HEK293 (cell line): Measurements from ENCODE around the gene SLC1A3.

Source experiments
- FEZF1 ChIP-seq: fragments of 450-650 bp; formaldehyde crosslinking; IDR thresholded peaks from 2 replicates; pipeline ENCODE4 v1.5.1; 2016; ENCODE audit warnings: missing biosample characterization, missing genetic modification characterization
- GLI2 ChIP-seq: fragments of 450-650 bp; formaldehyde crosslinking; IDR thresholded peaks from 2 replicates; pipeline ENCODE4; 2017; ENCODE audit warnings: missing biosample characterization, missing genetic modification characterization, low read depth, borderline replicate concordance
- GLI4 ChIP-seq: fragments of 450-650 bp; formaldehyde crosslinking; IDR thresholded peaks from 2 replicates; pipeline ENCODE4 v1.5.1; 2016; ENCODE audit warnings: missing biosample characterization, missing genetic modification characterization
- KLF16 ChIP-seq: fragments of 450-650 bp; formaldehyde crosslinking; IDR thresholded peaks from 2 replicates; pipeline ENCODE4 v1.5.1; 2017; ENCODE audit warnings: missing biosample characterization, missing genetic modification characterization
- KLF9 ChIP-seq: fragments of 450-650 bp; formaldehyde crosslinking; IDR thresholded peaks from 2 replicates; pipeline ENCODE4 v1.5.1; 2016; ENCODE audit warnings: missing biosample characterization, missing genetic modification characterization, low read depth
- MYNN ChIP-seq: fragments of 450-650 bp; formaldehyde crosslinking; IDR thresholded peaks from 2 replicates; pipeline ENCODE4 v1.5.1; 2016; ENCODE audit warnings: missing biosample characterization, missing genetic modification characterization, borderline replicate concordance
- MZF1 ChIP-seq: fragments of 450-650 bp; formaldehyde crosslinking; IDR thresholded peaks from 2 replicates; pipeline ENCODE4 v1.5.1; 2017; ENCODE audit warnings: missing biosample characterization, missing genetic modification characterization, borderline replicate concordance
- OVOL3 ChIP-seq: fragments of 450-650 bp; formaldehyde crosslinking; IDR thresholded peaks from 2 replicates; pipeline ENCODE4 v1.5.1; 2016; ENCODE audit warnings: missing biosample characterization, missing genetic modification characterization
- SCRT1 ChIP-seq: fragments of 450-650 bp; formaldehyde crosslinking; IDR thresholded peaks from 2 replicates; pipeline ENCODE4 v1.5.1; 2016; ENCODE audit warnings: missing biosample characterization, missing genetic modification characterization, borderline replicate concordance
- YY1 ChIP-seq: fragments of 450-650 bp; formaldehyde crosslinking; IDR thresholded peaks from 2 replicates; pipeline ENCODE4 v1.5.1; 2018; ENCODE audit warnings: missing biosample characterization, missing genetic modification characterization
- YY2 ChIP-seq: fragments of 450-650 bp; formaldehyde crosslinking; IDR thresholded peaks from 2 replicates; pipeline ENCODE4 v1.5.1; 2016; ENCODE audit warnings: missing biosample characterization, missing genetic modification characterization
- ZBTB8A ChIP-seq: fragments of 450-650 bp; formaldehyde crosslinking; IDR thresholded peaks from 2 replicates; pipeline ENCODE4 v1.5.1; 2016; ENCODE audit warnings: missing biosample characterization, missing genetic modification characterization
- ZEB2 ChIP-seq: fragments of 450-650 bp; formaldehyde crosslinking; IDR thresholded peaks from 2 replicates; pipeline ENCODE4 v1.5.1; 2016; ENCODE audit warnings: missing biosample characterization, missing genetic modification characterization
- ZNF169 ChIP-seq: fragments of 450-650 bp; formaldehyde crosslinking; IDR thresholded peaks from 2 replicates; pipeline ENCODE4 v1.5.1; 2016; ENCODE audit warnings: missing biosample characterization, missing genetic modification characterization
- ZNF184 ChIP-seq: fragments of 450-650 bp; IDR thresholded peaks from 2 replicates; pipeline ENCODE4 v1.5.1; 2018; ENCODE audit warnings: missing biosample characterization, mild to moderate bottlenecking, missing genetic modification characterization
- ZNF324 ChIP-seq: fragments of 450-650 bp; formaldehyde crosslinking; IDR thresholded peaks from 2 replicates; pipeline ENCODE4 v1.5.1; 2016; ENCODE audit warnings: missing biosample characterization, missing genetic modification characterization
- ZNF335 ChIP-seq: fragments of 450-650 bp; formaldehyde crosslinking; conservative IDR thresholded peaks from 2 replicates; pipeline ENCODE4 v1.5.1; 2016; ENCODE audit warnings: missing biosample characterization, missing genetic modification characterization
- ZNF394 ChIP-seq: fragments of 450-650 bp; formaldehyde crosslinking; IDR thresholded peaks from 2 replicates; pipeline ENCODE4 v1.5.1; 2016; ENCODE audit warnings: missing biosample characterization, missing genetic modification characterization, mild to moderate bottlenecking, moderate library complexity, borderline replicate concordance
- ZNF514 ChIP-seq: fragments of 450-650 bp; formaldehyde crosslinking; IDR thresholded peaks from 2 replicates; pipeline ENCODE4 v1.5.1; 2016; ENCODE audit warnings: missing biosample characterization, missing genetic modification characterization
- ZNF558 ChIP-seq: fragments of 450-650 bp; formaldehyde crosslinking; IDR thresholded peaks from 2 replicates; pipeline ENCODE4 v1.5.1; 2016; ENCODE audit warnings: missing biosample characterization, missing genetic modification characterization
- ZNF658 ChIP-seq: fragments of 450-650 bp; formaldehyde crosslinking; IDR thresholded peaks from 2 replicates; pipeline ENCODE4; 2016; ENCODE audit warnings: missing biosample characterization, missing genetic modification characterization
- ZNF76 ChIP-seq: fragments of 450-650 bp; formaldehyde crosslinking; IDR thresholded peaks from 2 replicates; pipeline ENCODE4; 2016; ENCODE audit warnings: low read depth, missing biosample characterization, missing genetic modification characterization, borderline replicate concordance
- ZNF768 ChIP-seq: fragments of 450-650 bp; formaldehyde crosslinking; IDR thresholded peaks from 2 replicates; pipeline ENCODE4 v1.5.1; 2018; ENCODE audit warnings: missing biosample characterization, mild to moderate bottlenecking, missing genetic modification characterization
- ZNF777 ChIP-seq: fragments of 450-650 bp; formaldehyde crosslinking; IDR thresholded peaks from 2 replicates; pipeline ENCODE4 v1.5.1; 2017; ENCODE audit warnings: missing biosample characterization, missing genetic modification characterization, borderline replicate concordance
- ZXDB ChIP-seq: fragments of 450-650 bp; formaldehyde crosslinking; IDR thresholded peaks from 2 replicates; pipeline ENCODE4 v1.5.1; 2016; ENCODE audit warnings: missing biosample characterization, missing genetic modification characterization
- TF ChIP-seq, protein P1 (sequence below): fragments of 450-650 bp; formaldehyde crosslinking; IDR thresholded peaks from 2 replicates; pipeline ENCODE4 v1.5.1; 2016; ENCODE audit warnings: missing biosample characterization, missing genetic modification characterization
- TF ChIP-seq, protein P2 (sequence below): fragments of 450-650 bp; formaldehyde crosslinking; optimal IDR thresholded peaks from 2 replicates; pipeline ENCODE3; 2016; ENCODE audit warnings: missing biosample characterization, mild to moderate bottlenecking, missing genetic modification characterization
- TF ChIP-seq, protein P3 (sequence below): fragments of 450-650 bp; formaldehyde crosslinking; IDR thresholded peaks from 2 replicates; pipeline ENCODE4 v1.5.1; 2016; ENCODE audit warnings: missing biosample characterization, missing genetic modification characterization, borderline replicate concordance
- TF ChIP-seq, protein P4 (sequence below): fragments of 450-650 bp; formaldehyde crosslinking; IDR thresholded peaks from 2 replicates; pipeline ENCODE4 v1.5.1; 2017; ENCODE audit warnings: missing biosample characterization, missing genetic modification characterization

SLC1A3 gene

DNA sequence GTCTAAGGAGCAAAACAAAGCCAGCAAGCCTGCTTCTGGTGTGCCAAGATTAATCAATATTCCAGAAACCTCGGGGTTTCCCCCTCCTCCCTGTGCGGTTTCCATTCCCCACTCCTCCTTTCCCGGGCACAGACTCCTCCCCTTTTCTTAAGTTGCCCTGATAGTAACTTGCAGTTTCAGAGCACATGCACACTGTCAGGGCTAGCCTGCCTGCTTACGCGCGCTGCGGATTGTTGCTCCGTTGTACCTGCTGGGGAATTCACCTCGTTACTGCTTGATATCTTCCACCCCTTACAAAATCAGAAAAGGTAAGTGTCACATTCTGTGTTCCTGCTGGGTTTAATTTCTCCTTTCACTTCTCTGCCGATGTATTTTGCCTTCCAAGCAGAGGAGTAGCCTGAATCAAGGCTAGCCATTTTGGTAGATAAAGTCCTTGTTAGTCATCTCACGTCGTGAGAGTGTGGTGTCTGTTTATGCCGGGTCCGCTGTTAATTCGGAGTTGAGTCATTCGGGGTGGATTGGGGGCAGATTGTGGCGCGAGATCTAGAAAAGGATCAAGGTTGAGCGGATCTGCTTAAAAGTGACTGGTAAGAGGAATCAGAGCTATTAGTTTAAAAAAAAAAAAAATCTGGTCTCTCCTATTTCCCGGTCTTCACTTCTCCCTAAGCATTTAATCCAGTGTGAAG lies at the start of gene SLC1A3 (continued):
- TF ChIP-seq, protein P1, sequence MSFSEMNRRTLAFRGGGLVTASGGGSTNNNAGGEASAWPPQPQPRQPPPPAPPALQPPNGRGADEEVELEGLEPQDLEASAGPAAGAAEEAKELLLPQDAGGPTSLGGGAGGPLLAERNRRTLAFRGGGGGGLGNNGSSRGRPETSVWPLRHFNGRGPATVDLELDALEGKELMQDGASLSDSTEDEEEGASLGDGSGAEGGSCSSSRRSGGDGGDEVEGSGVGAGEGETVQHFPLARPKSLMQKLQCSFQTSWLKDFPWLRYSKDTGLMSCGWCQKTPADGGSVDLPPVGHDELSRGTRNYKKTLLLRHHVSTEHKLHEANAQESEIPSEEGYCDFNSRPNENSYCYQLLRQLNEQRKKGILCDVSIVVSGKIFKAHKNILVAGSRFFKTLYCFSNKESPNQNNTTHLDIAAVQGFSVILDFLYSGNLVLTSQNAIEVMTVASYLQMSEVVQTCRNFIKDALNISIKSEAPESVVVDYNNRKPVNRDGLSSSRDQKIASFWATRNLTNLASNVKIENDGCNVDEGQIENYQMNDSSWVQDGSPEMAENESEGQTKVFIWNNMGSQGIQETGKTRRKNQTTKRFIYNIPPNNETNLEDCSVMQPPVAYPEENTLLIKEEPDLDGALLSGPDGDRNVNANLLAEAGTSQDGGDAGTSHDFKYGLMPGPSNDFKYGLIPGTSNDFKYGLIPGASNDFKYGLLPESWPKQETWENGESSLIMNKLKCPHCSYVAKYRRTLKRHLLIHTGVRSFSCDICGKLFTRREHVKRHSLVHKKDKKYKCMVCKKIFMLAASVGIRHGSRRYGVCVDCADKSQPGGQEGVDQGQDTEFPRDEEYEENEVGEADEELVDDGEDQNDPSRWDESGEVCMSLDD (tag by site-specific recombination): no peak
- TF ChIP-seq, protein P2, sequence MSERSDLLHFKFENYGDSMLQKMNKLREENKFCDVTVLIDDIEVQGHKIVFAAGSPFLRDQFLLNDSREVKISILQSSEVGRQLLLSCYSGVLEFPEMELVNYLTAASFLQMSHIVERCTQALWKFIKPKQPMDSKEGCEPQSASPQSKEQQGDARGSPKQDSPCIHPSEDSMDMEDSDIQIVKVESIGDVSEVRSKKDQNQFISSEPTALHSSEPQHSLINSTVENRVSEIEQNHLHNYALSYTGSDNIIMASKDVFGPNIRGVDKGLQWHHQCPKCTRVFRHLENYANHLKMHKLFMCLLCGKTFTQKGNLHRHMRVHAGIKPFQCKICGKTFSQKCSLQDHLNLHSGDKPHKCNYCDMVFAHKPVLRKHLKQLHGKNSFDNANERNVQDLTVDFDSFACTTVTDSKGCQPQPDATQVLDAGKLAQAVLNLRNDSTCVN (tag by site-specific recombination): peak; percentile 47
- TF ChIP-seq OVOL3 (tag by site-specific recombination) (no peak), ZNF169 (tag by site-specific recombination) (no peak), ZXDB (tag by site-specific recombination) (peak; percentile 95), ZEB2 (peak; percentile 54), ZBTB8A (tag by site-specific recombination) (peak; percentile 91), YY1 (tag by site-specific recombination) (peak; percentile 59; the same call in 1 of the 2 replicates), ZNF514 (tag by site-specific recombination) (no peak), MYNN (tag by site-specific recombination) (no peak), SCRT1 (no peak), ZNF335 (tag by site-specific recombination) (peak; percentile 96), ZNF768 (no peak), ZNF184 (tag by site-specific recombination) (peak; percentile 32), KLF16 (tag by site-specific recombination) (peak; percentile 55; the same call in 1 of the 2 replicates), ZNF324 (tag by site-specific recombination) (no peak; the same call in 1 of the 2 replicates), ZNF558 (tag by site-specific recombination) (peak; percentile 64), FEZF1 (tag by site-specific recombination) (peak; percentile 83; the same call in 1 of the 2 replicates), KLF9 (0 out of 2 replicates have a peak, but pooled peaks have one; percentile 36), YY2 (tag by site-specific recombination) (peak; percentile 42), GLI2 (no peak), MZF1 (tag by site-specific recombination) (peak; percentile 83), ZNF76 (tag by site-specific recombination) (no peak), GLI4 (tag by site-specific recombination) (no peak), ZNF394 (peak; percentile 94; the same call in 1 of the 2 replicates), ZNF777 (tag by site-specific recombination) (no peak), ZNF658 (tag by site-specific recombination) (no peak)
- TF ChIP-seq, protein P3, sequence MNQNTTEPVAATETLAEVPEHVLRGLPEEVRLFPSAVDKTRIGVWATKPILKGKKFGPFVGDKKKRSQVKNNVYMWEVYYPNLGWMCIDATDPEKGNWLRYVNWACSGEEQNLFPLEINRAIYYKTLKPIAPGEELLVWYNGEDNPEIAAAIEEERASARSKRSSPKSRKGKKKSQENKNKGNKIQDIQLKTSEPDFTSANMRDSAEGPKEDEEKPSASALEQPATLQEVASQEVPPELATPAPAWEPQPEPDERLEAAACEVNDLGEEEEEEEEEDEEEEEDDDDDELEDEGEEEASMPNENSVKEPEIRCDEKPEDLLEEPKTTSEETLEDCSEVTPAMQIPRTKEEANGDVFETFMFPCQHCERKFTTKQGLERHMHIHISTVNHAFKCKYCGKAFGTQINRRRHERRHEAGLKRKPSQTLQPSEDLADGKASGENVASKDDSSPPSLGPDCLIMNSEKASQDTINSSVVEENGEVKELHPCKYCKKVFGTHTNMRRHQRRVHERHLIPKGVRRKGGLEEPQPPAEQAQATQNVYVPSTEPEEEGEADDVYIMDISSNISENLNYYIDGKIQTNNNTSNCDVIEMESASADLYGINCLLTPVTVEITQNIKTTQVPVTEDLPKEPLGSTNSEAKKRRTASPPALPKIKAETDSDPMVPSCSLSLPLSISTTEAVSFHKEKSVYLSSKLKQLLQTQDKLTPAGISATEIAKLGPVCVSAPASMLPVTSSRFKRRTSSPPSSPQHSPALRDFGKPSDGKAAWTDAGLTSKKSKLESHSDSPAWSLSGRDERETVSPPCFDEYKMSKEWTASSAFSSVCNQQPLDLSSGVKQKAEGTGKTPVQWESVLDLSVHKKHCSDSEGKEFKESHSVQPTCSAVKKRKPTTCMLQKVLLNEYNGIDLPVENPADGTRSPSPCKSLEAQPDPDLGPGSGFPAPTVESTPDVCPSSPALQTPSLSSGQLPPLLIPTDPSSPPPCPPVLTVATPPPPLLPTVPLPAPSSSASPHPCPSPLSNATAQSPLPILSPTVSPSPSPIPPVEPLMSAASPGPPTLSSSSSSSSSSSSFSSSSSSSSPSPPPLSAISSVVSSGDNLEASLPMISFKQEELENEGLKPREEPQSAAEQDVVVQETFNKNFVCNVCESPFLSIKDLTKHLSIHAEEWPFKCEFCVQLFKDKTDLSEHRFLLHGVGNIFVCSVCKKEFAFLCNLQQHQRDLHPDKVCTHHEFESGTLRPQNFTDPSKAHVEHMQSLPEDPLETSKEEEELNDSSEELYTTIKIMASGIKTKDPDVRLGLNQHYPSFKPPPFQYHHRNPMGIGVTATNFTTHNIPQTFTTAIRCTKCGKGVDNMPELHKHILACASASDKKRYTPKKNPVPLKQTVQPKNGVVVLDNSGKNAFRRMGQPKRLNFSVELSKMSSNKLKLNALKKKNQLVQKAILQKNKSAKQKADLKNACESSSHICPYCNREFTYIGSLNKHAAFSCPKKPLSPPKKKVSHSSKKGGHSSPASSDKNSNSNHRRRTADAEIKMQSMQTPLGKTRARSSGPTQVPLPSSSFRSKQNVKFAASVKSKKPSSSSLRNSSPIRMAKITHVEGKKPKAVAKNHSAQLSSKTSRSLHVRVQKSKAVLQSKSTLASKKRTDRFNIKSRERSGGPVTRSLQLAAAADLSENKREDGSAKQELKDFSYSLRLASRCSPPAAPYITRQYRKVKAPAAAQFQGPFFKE (tag by site-specific recombination): no peak
- TF ChIP-seq, protein P4, sequence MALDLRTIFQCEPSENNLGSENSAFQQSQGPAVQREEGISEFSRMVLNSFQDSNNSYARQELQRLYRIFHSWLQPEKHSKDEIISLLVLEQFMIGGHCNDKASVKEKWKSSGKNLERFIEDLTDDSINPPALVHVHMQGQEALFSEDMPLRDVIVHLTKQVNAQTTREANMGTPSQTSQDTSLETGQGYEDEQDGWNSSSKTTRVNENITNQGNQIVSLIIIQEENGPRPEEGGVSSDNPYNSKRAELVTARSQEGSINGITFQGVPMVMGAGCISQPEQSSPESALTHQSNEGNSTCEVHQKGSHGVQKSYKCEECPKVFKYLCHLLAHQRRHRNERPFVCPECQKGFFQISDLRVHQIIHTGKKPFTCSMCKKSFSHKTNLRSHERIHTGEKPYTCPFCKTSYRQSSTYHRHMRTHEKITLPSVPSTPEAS (tag by site-specific recombination): peak; percentile 67
